CD14-positive monocyte (primary cell): ENCODE data around the gene CHKA. TPM values are rescaled to one million over a fixed set of nuclear protein-coding genes. Genes with fewer than 3 reads are reported as not detected.

Experiments
- DNase-seq, 3 donors: peaks; one replicate each; pipeline ENCODE4 v3.0.0-alpha.2; 2011 to 2022
- H2AFZ ChIP-seq: 2 replicates; pipeline ENCODE4 v1.6.0; 2012; ENCODE audit warnings: mild to moderate bottlenecking, low read depth, low read length, inconsistent platforms; ENCODE audit not compliant: insufficient read depth, poor library complexity, severe bottlenecking
- H3K27ac ChIP-seq, 2 donors: 1 replicate in 1 of 2; 2 replicates in 1 of 2; pipeline ENCODE4 v1.5.1; 2012 to 2013; ENCODE audit warnings: low read length in 2 of 2, control low read depth in 1 of 2, inconsistent platforms in 1 of 2, low read depth in 1 of 2, mild to moderate bottlenecking in 1 of 2
- H3K27me3 ChIP-seq, 2 donors: one replicate each; pipeline versions ENCODE4 v1.6.0 to v1.6.1; 2011 to 2013; ENCODE audit warnings: low read length in 2 of 2; ENCODE audit not compliant: control insufficient read depth in 2 of 2, insufficient read depth in 2 of 2
- H3K36me3 ChIP-seq, 2 donors: replicated peaks in 1 of 2; 1 replicate in 1 of 2; 2 replicates in 1 of 2; pipeline versions ENCODE4 v1.5.1 to v1.6.1; 2012 to 2013; ENCODE audit warnings: low read length in 2 of 2, control low read depth in 1 of 2, inconsistent platforms in 1 of 2, mild to moderate bottlenecking in 1 of 2; ENCODE audit not compliant: insufficient read depth in 2 of 2, control insufficient read depth in 1 of 2
- H3K4me1 ChIP-seq, 2 donors: 1 replicate in 1 of 2; 2 replicates in 1 of 2; pipeline versions ENCODE4 v1.5.1 to v1.6.1; 2012 to 2013; ENCODE audit warnings: low read length in 2 of 2, control low read depth in 1 of 2, inconsistent platforms in 1 of 2, mild to moderate bottlenecking in 1 of 2, moderate library complexity in 1 of 2; ENCODE audit not compliant: insufficient read depth in 2 of 2, control insufficient read depth in 1 of 2
- H3K4me2 ChIP-seq: replicated peaks from 2 replicates; pipeline ENCODE3; 2012; ENCODE audit warnings: low read length, moderate library complexity, mild to moderate bottlenecking; ENCODE audit not compliant: poor library complexity, severe bottlenecking; ENCODE audit errors: extremely low read depth
- H3K4me3 ChIP-seq, 3 experiments: fragments of 200-600 bp in 1 of 3; sonication (generic) in 1 of 3; replicated peaks in 1 of 3; 1 replicate in 2 of 3; 2 replicates in 1 of 3; pipeline ENCODE4 v1.5.1; 2011 to 2013; ENCODE audit warnings: low read length in 3 of 3, mild to moderate bottlenecking in 3 of 3, control low read depth in 2 of 3, low read depth in 2 of 3, inconsistent platforms in 1 of 3, moderate library complexity in 1 of 3
- H3K79me2 ChIP-seq: 2 replicates; pipeline ENCODE4 v1.6.0; 2012; ENCODE audit warnings: mild to moderate bottlenecking, control low read depth, inconsistent platforms, low read length, moderate library complexity; ENCODE audit not compliant: insufficient read depth
- H3K9ac ChIP-seq: 2 replicates; pipeline ENCODE4 v1.6.0; 2017; ENCODE audit warnings: low read length, mild to moderate bottlenecking; ENCODE audit not compliant: insufficient read depth, poor library complexity, severe bottlenecking
- H3K9me3 ChIP-seq, 2 donors: replicated peaks in 1 of 2; 1 replicate in 1 of 2; 2 replicates in 1 of 2; pipeline versions ENCODE4 v1.5.1 to v1.6.1; 2012 to 2013; ENCODE audit warnings: low read length in 2 of 2, control low read depth in 1 of 2; ENCODE audit not compliant: control insufficient read depth in 1 of 2, insufficient read depth in 1 of 2
- H4K20me1 ChIP-seq: 2 replicates; pipeline ENCODE4 v1.6.0; 2012; ENCODE audit warnings: mild to moderate bottlenecking, low read length, control low read depth, moderate library complexity; ENCODE audit not compliant: insufficient read depth
- H3K27ac Mint-ChIP-seq, 7 donors: one replicate each; pipeline ENCODE4 v1.8.0; 2020; ENCODE audit warnings: mild to moderate bottlenecking in 7 of 7, mixed read lengths in 7 of 7, moderate library complexity in 6 of 7, inconsistent platforms in 2 of 7
- H3K27me3 Mint-ChIP-seq, 3 donors: one replicate each; pipeline ENCODE4 v1.8.0; 2021 to 2022; ENCODE audit warnings: low read depth in 3 of 3, mild to moderate bottlenecking in 3 of 3, mixed read lengths in 3 of 3, moderate library complexity in 3 of 3, inconsistent platforms in 1 of 3
- H3K36me3 Mint-ChIP-seq, 2 donors: one replicate each; pipeline ENCODE4 v1.8.0; 2020; ENCODE audit warnings: mixed read lengths in 2 of 2, inconsistent platforms in 1 of 2, mild to moderate bottlenecking in 1 of 2
- H3K4me1 Mint-ChIP-seq: one replicate; pipeline ENCODE4 v1.8.0; 2020; ENCODE audit warnings: mild to moderate bottlenecking, mixed read lengths
- H3K4me3 Mint-ChIP-seq, 2 donors: one replicate each; pipeline ENCODE4 v1.8.0; 2020; ENCODE audit warnings: mild to moderate bottlenecking in 2 of 2, mixed read lengths in 2 of 2, moderate library complexity in 1 of 2
- H3K9me3 Mint-ChIP-seq, 7 donors: one replicate each; pipeline ENCODE4 v1.8.0; 2020 to 2022; ENCODE audit warnings: mixed read lengths in 7 of 7, mild to moderate bottlenecking in 6 of 7, moderate library complexity in 6 of 7, inconsistent platforms in 2 of 7
- WGBS: methylation state at CpG from one replicate; pipeline ENCODE4 v1.1.5; 2013; ENCODE audit warnings: missing lambda C conversion rate; ENCODE audit not compliant: insufficient coverage; 5-methylcytosine and 5-hydroxymethylcytosine counted together
- intact Hi-C, 2 donors: fragments of 100-400 bp; cut with micrococcal nuclease; formaldehyde crosslinking; loops; one replicate each; pipeline versions ENCODE4 v1.15.0 to v1.15.1; 2023
- polyA plus RNA-seq, 3 donors: library from polyadenylated mRNA; depleted of rRNA in 1 of 3; unstranded in 2 of 3; stranded (reverse) in 1 of 3; fragments of 300-500 nt in 2 of 3; fragments of >200 nt in 1 of 3; fragmentation: Illumina TruSeq in 2 of 3; gene quantifications; 1 replicate in 2 of 3; 2 replicates in 1 of 3; pipeline ENCODE4 v1.2.3, GENCODE V29; 2012 to 2021
- TF ChIP-seq, protein P1 (sequence below): fragments of 200-600 bp; IDR thresholded peaks from one replicate; pipeline ENCODE4 v1.8.0; 2022; ENCODE audit warnings: antibody characterized with exemption, mild to moderate bottlenecking

CHKA gene
- polyA plus RNA-seq, 3 donors: 2.8 to 20.9 (median 5.7) TPM

DNA sequence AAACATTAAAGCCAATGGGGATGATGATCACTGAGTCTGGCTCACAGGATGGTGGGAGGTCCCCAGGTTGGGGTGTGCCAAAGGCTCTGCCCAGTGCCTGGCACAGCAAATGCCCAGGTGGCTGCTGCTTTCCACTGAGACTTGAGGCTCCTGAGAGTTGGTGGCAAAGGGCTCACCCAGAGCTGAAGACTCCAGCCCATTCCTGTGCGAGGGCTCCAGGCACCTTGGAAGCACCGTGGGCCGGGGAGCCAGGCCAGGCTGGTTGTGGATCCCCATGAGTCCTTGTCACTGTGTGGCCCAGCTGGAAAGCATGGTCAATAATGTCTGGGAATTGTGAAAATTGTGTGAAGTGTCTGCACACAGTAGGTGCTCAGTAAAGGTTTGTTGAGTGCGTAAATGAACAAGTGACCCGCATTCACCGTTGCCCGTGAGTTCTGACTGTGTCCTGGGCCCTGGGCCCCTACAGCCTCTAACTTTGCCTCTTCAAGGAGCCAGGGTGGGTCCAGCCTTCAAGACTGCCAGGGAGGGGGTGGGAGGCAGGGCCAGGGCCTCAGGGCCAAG, 114.5 kb downstream of the CHKA start:
- H3K27ac Mint-ChIP-seq: no peak overlapping the region
- H3K27me3 Mint-ChIP-seq: peaks cover 0 to 1% (median 0%) of the 10 kb centered on the region in 3 donors
- Histone ChIP-seq H3K4me2 (no peak overlapping the region), H3K27me3 (no peaks in the 10 kb centered on the region), H3K27ac (no peak overlapping the region), H4K20me1 (peaks cover 34% of the 10 kb centered on the region), H2AFZ (no peak overlapping the region), H3K4me3 (no peak overlapping the region), H3K4me1 (peaks cover 62 to 73% of the 10 kb centered on the region in 2 donors), H3K9me3 (no peaks in the 10 kb centered on the region), H3K79me2 (peaks cover 53% of the 10 kb centered on the region), H3K36me3 (peaks cover 0 to 6% of the 10 kb centered on the region in 2 donors), H3K9ac (no peak overlapping the region)
- peaks cover 10 to 14% of the 10 kb centered on the region in 2 donors for H3K36me3 Mint-ChIP-seq
- TF ChIP-seq, protein P1, sequence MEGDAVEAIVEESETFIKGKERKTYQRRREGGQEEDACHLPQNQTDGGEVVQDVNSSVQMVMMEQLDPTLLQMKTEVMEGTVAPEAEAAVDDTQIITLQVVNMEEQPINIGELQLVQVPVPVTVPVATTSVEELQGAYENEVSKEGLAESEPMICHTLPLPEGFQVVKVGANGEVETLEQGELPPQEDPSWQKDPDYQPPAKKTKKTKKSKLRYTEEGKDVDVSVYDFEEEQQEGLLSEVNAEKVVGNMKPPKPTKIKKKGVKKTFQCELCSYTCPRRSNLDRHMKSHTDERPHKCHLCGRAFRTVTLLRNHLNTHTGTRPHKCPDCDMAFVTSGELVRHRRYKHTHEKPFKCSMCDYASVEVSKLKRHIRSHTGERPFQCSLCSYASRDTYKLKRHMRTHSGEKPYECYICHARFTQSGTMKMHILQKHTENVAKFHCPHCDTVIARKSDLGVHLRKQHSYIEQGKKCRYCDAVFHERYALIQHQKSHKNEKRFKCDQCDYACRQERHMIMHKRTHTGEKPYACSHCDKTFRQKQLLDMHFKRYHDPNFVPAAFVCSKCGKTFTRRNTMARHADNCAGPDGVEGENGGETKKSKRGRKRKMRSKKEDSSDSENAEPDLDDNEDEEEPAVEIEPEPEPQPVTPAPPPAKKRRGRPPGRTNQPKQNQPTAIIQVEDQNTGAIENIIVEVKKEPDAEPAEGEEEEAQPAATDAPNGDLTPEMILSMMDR: no peak
- H3K9me3 Mint-ChIP-seq: no peaks in the 10 kb centered on the region
- 97% methylated on average over 7 of the region's 7 CpGs for WGBS
- DNase-seq: no peak
- intact Hi-C loops: loop anchor here in 1 of 2 donors (5.0 to 10.0 kb wide), 2 partner anchors 36 to 208 kb away; partner anchors contain the start of gene KMT5B
- H3K4me3 Mint-ChIP-seq: no peak overlapping the region
- H3K4me1 Mint-ChIP-seq: peaks cover 66% of the 10 kb centered on the region

DNA sequence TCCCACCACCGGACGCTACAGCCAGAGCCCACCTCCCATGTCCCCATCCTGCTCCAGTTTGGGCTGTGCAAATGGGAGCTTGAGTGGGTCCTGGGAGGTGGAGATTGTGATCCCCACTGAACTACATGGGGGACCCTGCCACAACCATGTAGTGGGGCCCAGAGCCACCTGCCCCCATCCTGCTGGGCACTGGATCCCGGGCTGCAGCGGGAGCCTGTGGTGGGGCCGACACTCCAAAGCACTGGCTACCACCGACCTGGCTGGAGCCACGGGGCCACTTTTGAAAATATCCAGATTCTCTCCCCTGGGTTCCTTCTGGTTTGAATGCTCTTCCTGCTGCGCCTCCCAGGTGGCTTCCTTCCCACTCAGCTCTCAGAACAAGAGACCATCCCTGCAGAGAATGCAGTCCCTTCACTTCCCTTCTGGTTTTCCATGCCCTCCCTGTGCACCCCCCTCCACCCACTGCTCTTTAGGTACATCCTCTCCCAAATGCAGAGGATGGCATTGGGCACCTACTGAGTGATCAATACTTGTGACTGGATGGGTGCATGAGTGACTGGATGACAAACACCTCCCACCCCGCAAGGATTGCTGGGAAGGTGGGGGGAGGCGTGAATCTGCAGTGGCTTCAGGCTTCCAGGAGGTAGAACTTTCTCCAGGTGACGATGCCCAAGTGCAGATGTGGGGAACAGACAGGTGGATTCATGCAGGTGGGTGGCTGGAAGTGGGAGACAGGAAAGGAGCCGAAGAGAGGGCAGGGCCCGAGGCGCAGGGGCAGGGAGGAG, 116.4 kb downstream of the CHKA start:
- H3K9me3 Mint-ChIP-seq: no peaks in the 10 kb centered on the region
- WGBS: 74% methylated on average over 8 of the region's 14 CpGs
- no peaks in the 10 kb centered on the region for H3K9me3 ChIP-seq
- H3K27me3 ChIP-seq: no peaks in the 10 kb centered on the region
- peak overlapping the region in 2 of 7 donors; percentile 65 to 88 for H3K27ac Mint-ChIP-seq
- peak overlapping the region in 1 of 2 donors; percentile 71 for H3K27ac ChIP-seq
- peaks cover 54 to 74% of the 10 kb centered on the region in 2 donors for H3K4me1 ChIP-seq
- H3K79me2 ChIP-seq: peaks cover 56% of the 10 kb centered on the region
- peak overlapping the region in 1 of 3 experiments; percentile 97 for H3K4me3 ChIP-seq
- H3K36me3 Mint-ChIP-seq: peaks cover 14 to 21% of the 10 kb centered on the region in 2 donors
- H3K36me3 ChIP-seq: peaks cover 8 to 18% of the 10 kb centered on the region in 2 donors
- peak overlapping the region; percentile 94 for H3K4me2 ChIP-seq
- H2AFZ ChIP-seq: no peak overlapping the region
- H3K9ac ChIP-seq: no peak overlapping the region
- H3K27me3 Mint-ChIP-seq: peaks cover 0 to 1% (median 0%) of the 10 kb centered on the region in 3 donors
- H3K4me3 Mint-ChIP-seq: peak overlapping the region; percentile 78 to 79
- intact Hi-C loops: loop anchor here (5.0 to 10.0 kb wide), 3 partner anchors 33 to 210 kb away; partner anchors contain the start of genes KMT5B (in 1 of the 2) and TCIRG1 (in 1 of the 2)
- DNase-seq: no peak
- H3K4me1 Mint-ChIP-seq: peaks cover 60% of the 10 kb centered on the region
- H4K20me1 ChIP-seq: peaks cover 51% of the 10 kb centered on the region
- TF ChIP-seq, protein P1: no peak
